BE2C (cell line): Measurements from ENCODE around the gene DCAF8.

Source experiments
- DNase-seq: peaks from one replicate; pipeline ENCODE4 v3.0.0-alpha.2; 2020
- H3K27me3 ChIP-seq: fragments of 250-450 bp; sonication (Bioruptor Pico); 2 replicates; pipeline ENCODE4 v1.5.1; 2020; ENCODE audit warnings: mild to moderate bottlenecking
- H3K36me3 ChIP-seq: fragments of 250-450 bp; sonication (Bioruptor Pico); 2 replicates; pipeline ENCODE4 v1.5.1; 2020; ENCODE audit warnings: mild to moderate bottlenecking
- H3K4me1 ChIP-seq: fragments of 250-450 bp; sonication (Bioruptor Pico); 2 replicates; pipeline ENCODE4 v1.5.1; 2020
- H3K4me3 ChIP-seq: 2 replicates; pipeline ENCODE4 v1.5.1; 2011; ENCODE audit warnings: low read depth, low read length
- H3K9me3 ChIP-seq: fragments of 250-450 bp; sonication (Bioruptor Pico); 2 replicates; pipeline ENCODE4 v1.5.1; 2020
- TF ChIP-seq, protein P1 (sequence below): IDR thresholded peaks from 2 replicates; pipeline ENCODE4 v1.5.1; 2012; ENCODE audit warnings: mild to moderate bottlenecking, low read depth, low read length

DCAF8 gene

DNA sequence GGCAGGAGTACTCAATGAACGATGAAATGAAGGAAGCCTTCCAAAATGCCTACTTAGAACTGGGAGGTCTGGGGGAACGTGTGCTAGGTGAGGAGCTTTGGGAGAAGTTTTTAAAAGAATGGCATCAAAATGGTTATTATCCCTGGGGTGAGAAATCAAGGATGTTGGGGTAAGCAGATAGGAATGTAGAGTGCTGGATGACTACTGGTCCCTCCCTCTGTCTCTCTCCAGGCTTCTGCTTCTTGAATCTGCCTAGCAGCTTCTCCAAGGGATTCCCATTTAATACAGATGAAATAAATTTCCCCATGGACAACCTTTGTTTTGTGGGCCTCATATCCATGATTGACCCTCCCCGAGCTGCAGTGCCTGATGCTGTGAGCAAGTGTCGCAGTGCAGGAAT, 91.0 kb downstream of the DCAF8 start:
- no peaks in the 10 kb centered on the region for H3K9me3 ChIP-seq
- no peaks in the 10 kb centered on the region for H3K36me3 ChIP-seq
- H3K4me1 ChIP-seq, result no peaks in the 10 kb centered on the region
- DNase-seq, result no peak
- TF ChIP-seq, protein P1, sequence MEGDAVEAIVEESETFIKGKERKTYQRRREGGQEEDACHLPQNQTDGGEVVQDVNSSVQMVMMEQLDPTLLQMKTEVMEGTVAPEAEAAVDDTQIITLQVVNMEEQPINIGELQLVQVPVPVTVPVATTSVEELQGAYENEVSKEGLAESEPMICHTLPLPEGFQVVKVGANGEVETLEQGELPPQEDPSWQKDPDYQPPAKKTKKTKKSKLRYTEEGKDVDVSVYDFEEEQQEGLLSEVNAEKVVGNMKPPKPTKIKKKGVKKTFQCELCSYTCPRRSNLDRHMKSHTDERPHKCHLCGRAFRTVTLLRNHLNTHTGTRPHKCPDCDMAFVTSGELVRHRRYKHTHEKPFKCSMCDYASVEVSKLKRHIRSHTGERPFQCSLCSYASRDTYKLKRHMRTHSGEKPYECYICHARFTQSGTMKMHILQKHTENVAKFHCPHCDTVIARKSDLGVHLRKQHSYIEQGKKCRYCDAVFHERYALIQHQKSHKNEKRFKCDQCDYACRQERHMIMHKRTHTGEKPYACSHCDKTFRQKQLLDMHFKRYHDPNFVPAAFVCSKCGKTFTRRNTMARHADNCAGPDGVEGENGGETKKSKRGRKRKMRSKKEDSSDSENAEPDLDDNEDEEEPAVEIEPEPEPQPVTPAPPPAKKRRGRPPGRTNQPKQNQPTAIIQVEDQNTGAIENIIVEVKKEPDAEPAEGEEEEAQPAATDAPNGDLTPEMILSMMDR, result no peak
- H3K27me3 ChIP-seq, result peaks cover 17% of the 10 kb centered on the region
- no peak overlapping the region for H3K4me3 ChIP-seq

DNA sequence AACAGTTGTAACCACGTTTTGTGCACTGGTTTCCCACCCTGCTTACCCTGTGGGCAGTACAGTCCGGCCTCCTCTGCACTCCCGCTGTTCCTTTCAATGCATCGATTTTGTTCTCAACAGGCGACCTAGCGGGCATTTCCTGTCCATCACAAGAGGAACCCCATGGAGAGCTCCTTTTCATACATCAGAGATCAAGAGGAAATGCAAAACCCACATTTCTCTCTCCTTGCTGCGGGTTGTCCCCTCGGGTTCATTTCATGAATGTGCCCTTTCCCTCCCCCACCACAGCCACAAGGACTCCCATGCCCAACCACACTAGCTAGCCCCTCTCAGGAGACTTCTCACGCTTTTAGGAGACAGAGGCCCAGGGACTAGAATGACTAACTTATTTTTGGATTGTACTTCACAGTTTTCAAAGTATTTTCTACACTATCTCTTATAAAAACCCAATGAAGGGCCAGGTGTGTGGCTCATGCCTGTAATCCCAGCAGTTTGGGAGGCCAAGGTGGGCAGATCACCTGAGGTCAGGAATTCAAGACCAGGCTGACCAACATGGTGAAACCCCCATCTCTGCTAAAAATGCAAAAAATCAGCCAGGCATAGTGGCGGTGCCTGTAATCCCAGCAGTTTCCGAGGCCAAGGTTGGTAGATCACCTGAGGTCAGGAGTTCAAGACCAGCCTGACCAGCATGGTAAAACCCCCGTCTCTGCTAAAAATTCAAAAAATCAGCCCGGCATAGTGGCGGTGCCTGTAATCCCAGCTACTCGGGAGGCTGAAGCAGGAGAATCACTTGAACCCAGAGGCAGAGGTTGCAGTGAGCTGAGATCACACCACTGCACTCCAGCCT, 92.6 kb downstream of the DCAF8 start:
- no peak for DNase-seq
- TF ChIP-seq, protein P1, result no peak
- no peaks in the 10 kb centered on the region for H3K4me1 ChIP-seq
- no peak overlapping the region for H3K4me3 ChIP-seq
- H3K9me3 ChIP-seq, result no peaks in the 10 kb centered on the region
- no peaks in the 10 kb centered on the region for H3K36me3 ChIP-seq
- H3K27me3 ChIP-seq, result peaks cover 24% of the 10 kb centered on the region

DNA sequence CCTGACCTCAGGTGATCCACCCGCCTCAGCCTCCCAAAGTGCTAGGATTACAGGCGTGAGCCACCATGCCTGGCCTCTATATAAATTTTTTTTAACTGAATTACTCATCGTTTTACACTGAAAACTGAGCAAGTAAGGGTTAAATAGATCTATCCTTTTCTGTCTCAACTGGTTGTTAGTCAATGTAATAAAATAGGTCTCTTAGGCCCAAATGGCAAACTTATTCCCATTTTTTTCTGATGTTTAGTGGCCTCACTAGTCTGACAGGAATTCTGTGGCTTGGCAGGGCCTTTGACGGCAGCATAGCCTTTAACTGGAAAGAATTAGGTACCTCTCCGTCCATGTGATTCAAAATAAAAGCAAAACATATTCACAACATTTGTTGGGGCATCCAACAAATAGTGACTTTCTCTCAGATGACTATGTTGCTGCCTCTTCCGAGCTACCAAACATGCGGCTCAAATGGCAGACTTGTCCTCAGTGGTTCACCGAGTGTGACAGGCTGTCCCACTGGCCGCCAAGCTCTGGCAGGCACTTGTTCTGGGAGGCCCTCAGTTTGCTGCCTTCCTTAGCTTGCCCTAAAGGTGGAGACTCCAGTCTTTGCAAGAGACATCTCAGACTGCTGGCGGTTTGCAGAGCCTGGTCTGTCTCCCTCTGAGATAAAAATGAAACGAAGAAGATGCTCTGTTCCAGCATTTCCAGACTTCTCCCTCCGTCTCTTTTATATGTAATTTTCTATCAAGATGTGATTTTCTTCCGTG, 93.6 kb downstream of the DCAF8 start:
- TF ChIP-seq, protein P1, result no peak
- no peaks in the 10 kb centered on the region for H3K4me1 ChIP-seq
- H3K9me3 ChIP-seq, result no peaks in the 10 kb centered on the region
- no peak overlapping the region for H3K4me3 ChIP-seq
- peaks cover 22% of the 10 kb centered on the region for H3K27me3 ChIP-seq
- no peaks in the 10 kb centered on the region for H3K36me3 ChIP-seq
- no peak for DNase-seq

- no peaks in the 10 kb centered on the region for H3K9me3 ChIP-seq
- H3K36me3 ChIP-seq, result no peaks in the 10 kb centered on the region
- H3K4me1 ChIP-seq, result no peaks in the 10 kb centered on the region
- no peak overlapping the region for H3K4me3 ChIP-seq
- H3K27me3 ChIP-seq, result peaks cover 19% of the 10 kb centered on the region
- TF ChIP-seq, protein P1, result no peak
- no peak for DNase-seq
Observed at GRCh38 chr1:160168016-160168415, 94.3 kb downstream of the DCAF8 start.

DNA sequence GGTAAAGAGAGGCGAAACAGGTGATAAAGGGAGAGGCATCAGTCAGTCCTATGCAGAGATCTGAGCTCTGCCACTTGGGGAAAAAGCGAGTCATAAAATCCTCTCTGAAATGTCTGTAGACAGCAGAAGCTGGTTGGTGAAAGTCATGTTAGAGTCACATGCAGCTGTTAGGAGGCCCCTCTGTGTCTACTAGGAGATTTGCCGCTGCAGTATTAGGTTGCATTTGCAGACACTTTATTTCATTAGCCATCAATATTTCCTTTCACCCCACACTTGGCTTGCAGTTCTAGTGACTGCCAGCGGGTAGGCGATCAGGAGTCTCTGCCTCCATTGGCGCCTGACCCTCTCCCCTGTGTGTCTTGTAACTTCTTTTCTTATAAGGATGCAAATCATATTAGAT, 94.8 kb downstream of the DCAF8 start:
- DNase-seq, result no peak
- Histone ChIP-seq H3K9me3 (no peaks in the 10 kb centered on the region), H3K36me3 (no peaks in the 10 kb centered on the region), H3K4me3 (no peak overlapping the region), H3K27me3 (peaks cover 15% of the 10 kb centered on the region), H3K4me1 (no peaks in the 10 kb centered on the region)
- TF ChIP-seq, protein P1, result no peak

GRCh38 chr1:160167056-160167455, 95.3 kb downstream of the DCAF8 start:
- TF ChIP-seq, protein P1, result no peak
- H3K4me1 ChIP-seq, result no peaks in the 10 kb centered on the region

More at GRCh38 chr1:160167056-160167455, 95.3 kb downstream of the DCAF8 start:
- no peak for DNase-seq
- no peaks in the 10 kb centered on the region for H3K36me3 ChIP-seq
- H3K9me3 ChIP-seq, result no peaks in the 10 kb centered on the region
- peaks cover 11% of the 10 kb centered on the region for H3K27me3 ChIP-seq
- no peak overlapping the region for H3K4me3 ChIP-seq
